Testis (tissue), 5 donors: Measurements from ENCODE around the gene ZNF234. TPM values are rescaled to one million over a fixed set of nuclear protein-coding genes. Genes with fewer than 3 reads are reported as not detected.

Experiments used
- DNase-seq: peaks from one replicate; pipeline ENCODE4 v3.0.0-alpha.2; 2019
- H3K27ac ChIP-seq, 2 donors: fragments of 200-600 bp; sonication (generic); one replicate each; pipeline ENCODE4 v1.5.1; 2019
- H3K27me3 ChIP-seq: fragments of 200-600 bp; sonication (generic); one replicate; pipeline ENCODE4 v1.5.1; 2019
- H3K36me3 ChIP-seq: fragments of 200-600 bp; sonication (generic); one replicate; pipeline ENCODE4 v1.5.1; 2017; ENCODE audit warnings: low read depth; ENCODE audit errors: missing control alignments
- H3K4me1 ChIP-seq: fragments of 200-600 bp; sonication (generic); one replicate; pipeline ENCODE4 v1.5.1; 2019
- H3K4me3 ChIP-seq, 2 donors: fragments of 200-600 bp; sonication (generic); one replicate each; pipeline ENCODE4 v1.5.1; 2017 to 2019
- H3K9me3 ChIP-seq: fragments of 200-600 bp; sonication (generic); one replicate; pipeline ENCODE4 v1.5.1; 2017
- CTCF ChIP-seq, 3 experiments: fragments of 450-650 bp in 2 of 3; fragments of 200-600 bp in 1 of 3; sonication (generic) in 1 of 3; IDR thresholded peaks; one replicate each; pipeline ENCODE4 v1.5.1; 2016 to 2019; ENCODE audit warnings: antibody characterized with exemption in 3 of 3, mild to moderate bottlenecking in 2 of 3, moderate library complexity in 1 of 3
- POLR2A ChIP-seq: fragments of 450-650 bp; IDR thresholded peaks from one replicate; pipeline ENCODE4 v1.6.1; 2017; ENCODE audit warnings: antibody characterized with exemption, mild to moderate bottlenecking, moderate library complexity
- WGBS, 2 donors: methylation state at CpG; one replicate each; pipeline ENCODE4 v1.1.5; 2018; 5-methylcytosine and 5-hydroxymethylcytosine counted together
- intact Hi-C: fragments of 100-400 bp; cut with DNase I; formaldehyde crosslinking; loops from one replicate; pipeline ENCODE4 v1.15.1; 2023; ENCODE audit warnings: low total_unique reads
- long read RNA-seq, 2 donors: transcript quantifications; one replicate each; lab custom pipeline, GENCODE V29; 2026
- polyA plus RNA-seq: library from polyadenylated mRNA; stranded (reverse); fragments of 350-450 nt; fragmentation: Illumina TruSeq; extraction: RNeasy Lipid Tissue Mini Kit (QIAGEN cat#74804); gene quantifications from one replicate; pipeline ENCODE4 v1.2.3, GENCODE V29; 2014; ENCODE audit warnings: low read depth, low replicate concordance; ENCODE audit not compliant: insufficient read depth
- total RNA-seq, 2 donors: library from RNA; depleted of rRNA; stranded (reverse); fragments of >200 nt; gene quantifications; one replicate each; pipeline ENCODE4 v1.2.3, GENCODE V29; 2016

ZNF234 gene
- total RNA-seq (1 to 10 TPM; 7.9 to 8.5 TPM), polyA plus RNA-seq (3.4 TPM)
- long read RNA-seq, donor 1, full-length matches to known transcripts = 3 of 3 reads
- long read RNA-seq, donor 1, partial matches to known transcripts = 0 of 3 reads
- long read RNA-seq, donor 1, other reads (novel, unspliced or antisense) = 0 of 3 reads
- long read RNA-seq, donor 2, full-length matches to known transcripts = 1 of 1 reads
- long read RNA-seq, donor 2, partial matches to known transcripts = 0 of 1 reads
- long read RNA-seq, donor 2, other reads (novel, unspliced or antisense) = 0 of 1 reads

GRCh38 chr19:44141191-44142058 is at the start of gene ZNF234:
ZNF234 (plus strand) TSS chr19:44141554; CDS start chr19:44144633, 3,079 bp downstream.
- no peaks in the 10 kb centered on the region for H3K36me3 ChIP-seq
- peak within 1 kb of the TSS; percentile 87 to 97 for H3K4me3 ChIP-seq
- WGBS, 2 donors = 0 to 1% methylated on average over 21 to 51 of the region's 52 CpGs
- H3K9me3 ChIP-seq = no peaks in the 10 kb centered on the region
- DNase-seq = peak; percentile 93
- no peaks in the 10 kb centered on the region for H3K4me1 ChIP-seq
- no peaks in the 10 kb centered on the region for H3K27me3 ChIP-seq
- intact Hi-C loops = no loop called here
- peak within 1 kb of the TSS; percentile 62 to 69 for H3K27ac ChIP-seq
- TF ChIP-seq CTCF (IDR thresholded peaks at IDR 0.05) (no peak), POLR2A (no peak)

- no peak for DNase-seq
- Histone ChIP-seq H3K4me3 (no peak overlapping the region), H3K9me3 (no peaks in the 10 kb centered on the region), H3K4me1 (peaks cover 5% of the 10 kb centered on the region), H3K27ac (no peak overlapping the region), H3K27me3 (no peaks in the 10 kb centered on the region), H3K36me3 (no peaks in the 10 kb centered on the region)
- WGBS, 2 donors = 59 to 61% methylated on average over 4 of the region's 4 CpGs
- intact Hi-C loops = no loop called here
- TF ChIP-seq CTCF (IDR thresholded peaks at IDR 0.05) (no peak), POLR2A (no peak)
These were observed 49.2 kb upstream of the ZNF234 start for GRCh38 chr19:44092108-44092507.

GRCh38 chr19:44093931-44094765 is 47.2 kb upstream of the ZNF234 start, which contains the start of gene ZNF224:
ZNF224 (plus strand) TSS chr19:44094361; CDS start chr19:44097874, 3,513 bp downstream.
- no peaks in the 10 kb centered on the region for H3K9me3 ChIP-seq
- H3K36me3 ChIP-seq = no peaks in the 10 kb centered on the region
- WGBS, 2 donors = 0% methylated on average over 35 to 50 of the region's 50 CpGs
- no peaks in the 10 kb centered on the region for H3K27me3 ChIP-seq
- H3K4me3 ChIP-seq = peak within 1 kb of the TSS; percentile 73 to 85
- intact Hi-C loops = no loop called here
- peak; percentile 97 for DNase-seq
- TF ChIP-seq CTCF (IDR thresholded peaks at IDR 0.05) (no peak), POLR2A (no peak)
- peak within 1 kb of the TSS; percentile 53 to 60 for H3K27ac ChIP-seq
- peaks cover 5% of the 10 kb centered on the region for H3K4me1 ChIP-seq

- H3K36me3 ChIP-seq = no peaks in the 10 kb centered on the region
- no peaks in the 10 kb centered on the region for H3K27me3 ChIP-seq
- WGBS, 2 donors = 93 to 96% methylated on average over 3 of the region's 3 CpGs
- TF ChIP-seq POLR2A = no peak
- TF ChIP-seq CTCF (IDR thresholded peaks at IDR 0.05) = no peak
- intact Hi-C loops = no loop called here
- H3K4me1 ChIP-seq = peaks cover 4% of the 10 kb centered on the region
- no peak overlapping the region for H3K4me3 ChIP-seq
- no peaks in the 10 kb centered on the region for H3K9me3 ChIP-seq
- no peak overlapping the region for H3K27ac ChIP-seq
- DNase-seq = no peak
These were observed 33.6 kb upstream of the ZNF234 start for GRCh38 chr19:44107751-44108150.
